ENCODE measurements around the gene BCAS1.
"Not testable (repeated sequence)": the region's sequence is repeated elsewhere in the genome, so short reads cannot be mapped to it uniquely, and the experiment has no call there.

Gene BCAS1

DNA sequence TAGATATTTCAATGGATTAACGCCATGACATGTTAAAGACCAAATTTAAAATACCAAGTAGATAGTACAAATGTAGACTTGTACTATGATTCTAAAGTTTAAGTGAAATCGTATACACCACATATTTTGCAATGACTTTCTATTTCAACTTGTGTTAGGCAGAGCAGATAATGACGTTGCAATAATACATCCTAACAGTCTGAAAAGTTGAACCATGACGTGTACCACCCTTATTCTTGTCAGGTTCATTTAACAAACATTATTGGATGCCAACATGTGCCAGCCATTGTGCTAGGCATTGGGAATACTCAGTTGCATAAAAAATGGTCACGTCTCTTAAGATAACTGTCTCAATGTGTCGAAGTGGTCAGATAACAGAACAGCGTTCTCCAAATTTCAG lies 50.0 kb downstream of the BCAS1 start:
- DNase-seq (ENCODE audit: low read depth, low spot score): no peak

DNA sequence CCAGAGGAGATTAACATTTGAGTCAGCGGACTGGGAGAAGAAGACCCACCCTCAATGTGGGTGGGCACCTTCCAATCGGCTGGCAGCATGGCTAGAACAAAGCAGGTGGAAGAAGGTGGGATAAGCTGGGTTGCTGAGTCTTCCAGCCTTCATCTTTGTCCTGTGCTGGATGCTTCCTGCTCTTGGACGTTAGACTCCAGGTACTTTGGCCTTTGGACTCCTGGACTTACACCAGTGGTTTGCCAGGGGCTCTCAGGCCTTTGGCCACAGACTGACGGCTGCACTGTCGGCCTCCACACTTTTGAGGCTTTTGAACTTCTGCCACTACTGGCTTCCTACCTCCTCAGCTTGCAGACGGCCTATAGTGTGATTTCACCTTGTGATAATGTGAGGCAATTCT lies 50.8 kb downstream of the BCAS1 start:
- no peak for DNase-seq (ENCODE audit: low read depth, low spot score)

DNA sequence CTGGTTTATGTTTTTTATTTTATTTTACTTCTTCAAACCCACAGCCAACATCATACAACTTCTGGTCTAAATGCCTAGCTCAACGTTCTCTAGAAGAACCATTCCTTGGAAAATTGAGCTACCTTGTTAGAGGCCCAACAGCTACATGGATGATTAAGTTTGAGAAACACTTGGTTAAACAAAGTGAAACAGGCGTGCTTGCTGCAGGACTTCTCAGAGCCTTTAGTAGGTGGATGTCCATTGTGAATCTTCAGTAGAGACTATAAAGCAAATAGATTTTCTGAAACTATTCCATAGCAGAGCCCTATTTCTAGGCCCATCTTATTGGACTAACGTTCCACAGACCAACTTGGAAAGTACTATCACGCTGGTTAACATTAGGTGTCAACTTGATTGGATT lies 51.3 kb downstream of the BCAS1 start:
- no peak for DNase-seq (ENCODE audit: low read depth, low spot score)

DNA sequence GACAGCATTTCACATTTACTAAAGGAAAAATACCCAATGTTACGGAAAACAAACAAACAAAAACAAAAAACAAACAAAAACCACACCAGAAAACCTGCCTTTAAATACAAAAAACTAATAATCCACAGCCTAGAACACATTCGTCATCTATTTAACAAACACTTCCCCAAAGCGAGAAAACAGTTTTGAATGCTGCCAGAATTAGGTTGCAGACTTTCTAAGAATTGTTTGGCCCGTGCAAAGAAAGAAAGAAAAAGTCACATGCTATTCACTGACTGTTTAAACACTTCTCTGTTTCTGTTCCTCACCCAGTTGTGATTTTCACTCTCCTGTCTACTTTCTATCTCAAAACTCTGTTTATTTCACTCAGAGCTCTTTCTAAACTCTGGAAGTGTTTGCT lies 52.5 kb downstream of the BCAS1 start:
- no peak for DNase-seq (ENCODE audit: low read depth, low spot score)

DNA sequence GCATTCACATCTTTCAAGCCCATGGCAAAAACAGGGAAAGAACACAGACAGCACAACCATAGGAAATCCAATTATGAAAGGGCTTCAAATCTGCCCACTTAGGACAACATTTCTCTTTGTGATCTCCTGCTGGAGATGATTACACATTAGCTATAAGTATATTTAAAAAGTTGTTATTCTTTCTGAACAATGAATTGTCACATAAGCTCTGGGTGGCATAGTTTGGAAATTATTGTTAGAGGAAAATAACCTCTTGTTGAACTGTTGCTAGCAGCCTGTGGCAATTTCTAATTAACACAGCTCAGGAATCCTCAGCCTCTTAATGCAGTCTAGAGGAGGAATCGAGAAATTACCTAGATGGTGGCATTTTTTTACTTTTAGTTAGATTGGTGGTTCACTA lies 54.9 kb downstream of the BCAS1 start:
- DNase-seq (ENCODE audit: low read depth, low spot score): no peak

DNA sequence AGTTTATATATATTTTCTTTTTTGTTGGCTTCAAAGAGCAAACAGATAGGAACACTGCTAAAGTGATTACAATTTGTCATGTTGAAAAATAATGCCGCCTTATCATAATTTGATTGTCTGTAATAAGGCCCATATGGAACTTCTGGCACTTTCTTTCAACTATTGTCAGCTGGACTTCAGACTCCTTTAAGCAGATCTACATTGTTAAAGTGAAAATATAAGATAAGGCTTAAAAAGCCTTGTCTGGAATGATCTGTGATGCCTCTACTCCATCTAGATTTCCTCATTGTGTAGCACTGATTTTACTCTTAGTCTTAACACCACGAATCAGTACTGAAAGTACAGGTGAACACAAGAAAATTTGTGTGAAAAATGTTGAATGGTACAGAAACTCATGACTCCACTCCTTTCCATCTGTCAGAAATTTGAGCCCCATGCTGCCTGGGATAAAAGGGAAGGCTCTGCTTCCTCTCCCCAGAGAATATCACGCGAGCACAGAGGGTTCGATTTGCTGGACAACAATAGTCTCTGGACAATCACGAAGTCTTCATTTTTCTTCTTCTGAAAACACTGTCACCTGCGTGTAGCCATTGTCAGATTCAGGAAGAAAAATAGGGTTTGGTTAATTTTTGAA lies 56.0 kb downstream of the BCAS1 start:
- no peak for DNase-seq (ENCODE audit: low read depth, low spot score)

DNA sequence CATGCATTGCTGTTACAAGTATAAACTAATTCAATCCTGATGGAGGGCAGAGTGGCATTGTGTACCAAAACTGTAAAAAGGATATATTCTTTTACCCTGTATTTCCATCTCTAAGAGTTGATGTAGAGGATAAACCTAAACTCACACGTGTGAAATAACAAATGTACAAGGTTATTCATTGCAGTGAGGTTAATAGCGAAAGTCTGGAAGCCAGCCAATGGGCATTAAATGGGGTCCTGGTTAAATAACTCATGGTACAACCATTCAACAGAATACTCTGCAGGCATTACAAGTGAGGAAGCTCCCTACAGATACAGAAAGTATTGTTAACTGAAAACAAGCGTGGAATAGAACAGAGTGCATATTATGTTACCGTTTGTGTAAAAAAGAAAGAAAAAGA lies 56.9 kb downstream of the BCAS1 start:
- DNase-seq (ENCODE audit: low read depth, low spot score): no peak

DNA sequence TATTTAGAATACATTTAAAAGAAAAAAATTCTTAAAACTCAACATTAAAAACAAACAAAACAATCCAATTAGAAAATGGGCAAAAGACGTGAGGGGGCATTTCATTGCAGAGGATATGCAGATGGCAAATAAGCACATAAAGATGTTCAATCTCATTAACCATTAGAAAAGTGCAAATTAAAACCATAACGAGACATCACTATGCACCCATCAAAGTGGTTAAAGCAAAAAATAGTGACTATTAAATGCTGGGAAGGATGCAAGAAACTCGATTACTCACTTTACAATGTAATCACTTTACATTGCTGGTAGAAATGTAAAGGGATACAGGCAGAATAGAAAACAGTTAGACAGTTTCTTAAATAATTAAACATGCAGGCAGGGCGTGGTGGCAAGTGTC lies 59.0 kb downstream of the BCAS1 start:
- no peak for DNase-seq (ENCODE audit: low read depth, low spot score)

DNA sequence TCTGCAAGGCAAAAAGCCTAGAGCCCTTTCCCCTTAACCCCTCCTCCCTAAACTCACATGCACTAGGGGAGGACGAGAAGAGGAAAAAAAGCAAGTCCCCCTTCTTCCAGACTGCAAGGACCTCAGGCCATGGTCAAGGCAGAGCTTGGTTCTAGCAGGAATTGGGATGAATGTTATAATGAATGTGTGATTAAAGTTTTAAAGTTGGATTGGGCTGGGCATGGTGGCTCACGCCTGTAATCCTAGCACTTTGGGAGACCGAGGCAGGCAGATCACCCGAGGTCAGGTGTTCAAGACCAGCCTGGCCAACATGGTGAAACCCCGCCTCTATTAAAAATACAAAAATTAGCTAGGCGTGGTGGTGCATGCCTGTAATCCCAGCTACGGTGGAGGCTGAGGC lies 64.2 kb downstream of the BCAS1 start:
- DNase-seq (ENCODE audit: low read depth, low spot score): not testable (repeated sequence)

DNA sequence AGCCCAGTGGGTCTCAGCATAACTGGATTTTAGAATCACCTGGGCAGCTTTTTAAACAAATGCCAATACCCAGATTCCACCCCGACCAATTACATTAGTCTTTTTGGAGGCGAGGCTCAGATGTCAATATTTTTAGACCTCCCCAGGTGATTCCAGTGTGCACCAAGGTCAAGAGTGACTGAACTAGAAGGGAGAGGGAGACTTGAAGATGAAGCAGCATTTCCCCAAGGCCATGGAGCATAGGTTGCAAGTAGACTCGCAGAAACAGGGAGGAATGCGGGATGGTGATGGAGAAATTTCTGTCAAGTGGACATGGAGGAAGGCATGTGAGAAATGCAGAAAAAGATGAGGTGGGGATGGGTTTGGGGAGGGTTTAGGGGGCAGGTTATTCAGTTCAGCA lies 64.9 kb downstream of the BCAS1 start:
- DNase-seq (ENCODE audit: low read depth, low spot score): no peak

DNA sequence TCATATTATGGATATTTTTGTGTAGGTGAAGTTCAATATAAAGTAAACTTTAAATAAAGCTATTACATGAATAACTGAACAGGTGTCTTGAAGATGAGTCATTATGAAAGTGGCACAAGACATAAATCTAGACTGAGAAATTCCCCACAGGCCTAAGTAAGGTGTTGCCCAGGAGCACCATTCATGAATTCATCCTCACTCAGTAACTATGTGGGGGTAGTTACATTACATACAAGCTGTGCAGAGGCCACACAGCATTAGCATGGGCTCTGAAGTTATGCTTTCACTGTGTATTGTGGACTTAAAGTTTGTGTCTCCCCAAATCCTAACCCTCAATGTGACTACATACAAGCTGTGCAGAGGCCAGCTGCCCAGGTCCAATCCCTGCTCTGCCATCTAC lies 65.9 kb downstream of the BCAS1 start:
- no peak for DNase-seq (ENCODE audit: low read depth, low spot score)

DNA sequence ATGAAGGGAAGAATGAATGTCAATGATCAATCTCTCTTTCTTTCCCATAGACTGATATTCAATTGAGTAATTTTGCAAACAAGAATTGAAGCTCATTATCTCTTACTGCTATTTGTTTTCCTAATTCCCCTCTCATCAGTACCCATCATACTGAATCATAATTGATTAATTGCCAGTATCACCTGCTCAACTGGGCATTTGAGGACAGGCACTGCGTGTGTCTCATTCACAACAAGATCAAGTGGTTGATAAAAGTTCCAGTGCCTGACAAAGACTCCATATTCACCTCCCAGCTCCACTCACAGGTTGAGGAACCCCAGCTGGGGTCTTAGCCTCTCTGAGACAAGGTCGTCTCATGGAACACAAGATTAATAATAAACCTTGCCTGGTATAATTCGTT lies 67.7 kb downstream of the BCAS1 start:
- DNase-seq (ENCODE audit: low read depth, low spot score): no peak

DNA sequence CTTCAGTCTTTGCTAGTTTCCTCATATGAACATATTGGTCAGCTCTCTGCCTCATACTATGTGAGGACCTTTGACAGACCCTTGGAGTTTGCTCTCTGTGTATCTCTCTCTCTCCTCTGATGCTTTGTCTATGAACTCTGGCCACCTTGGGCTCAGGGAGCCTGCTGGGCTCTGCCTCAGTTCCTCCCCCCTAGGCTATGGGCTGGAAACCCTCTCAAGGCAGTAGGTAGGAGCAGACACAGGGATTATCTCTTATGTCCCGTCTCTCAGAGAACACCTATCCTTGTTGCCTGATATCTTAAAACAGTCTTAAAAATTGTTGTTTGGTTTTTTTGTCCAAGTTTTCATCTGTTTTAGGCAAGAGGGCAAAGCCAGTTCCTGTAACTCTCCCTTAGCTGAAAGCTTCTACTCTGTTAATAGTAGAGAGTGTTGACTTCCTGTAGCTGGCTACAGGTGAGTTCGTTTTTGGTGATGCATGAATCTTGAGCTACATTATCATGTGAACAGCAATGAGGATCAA lies 68.3 kb downstream of the BCAS1 start:
- DNase-seq (ENCODE audit: low read depth, low spot score): no peak

DNA sequence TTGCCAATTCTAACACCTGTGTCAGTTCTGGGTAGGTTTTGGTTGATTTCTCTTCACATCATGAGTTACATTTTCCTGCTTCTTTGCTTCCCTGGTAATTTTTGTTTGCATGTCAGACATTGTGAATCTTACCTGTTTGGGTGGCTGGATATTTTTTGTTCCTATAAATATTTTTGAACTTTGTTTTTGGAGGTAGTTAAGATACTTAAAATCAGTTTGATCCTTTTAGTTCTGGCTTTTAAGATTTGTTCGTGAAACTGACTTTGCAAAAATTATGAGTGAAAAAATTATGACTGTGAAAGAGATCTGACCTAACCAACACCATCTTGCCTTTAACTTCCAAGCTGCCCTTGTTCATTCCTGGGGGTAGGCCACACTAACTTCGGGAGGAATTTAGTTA lies 69.5 kb downstream of the BCAS1 start:
- no peak for DNase-seq (ENCODE audit: low read depth, low spot score)

DNA sequence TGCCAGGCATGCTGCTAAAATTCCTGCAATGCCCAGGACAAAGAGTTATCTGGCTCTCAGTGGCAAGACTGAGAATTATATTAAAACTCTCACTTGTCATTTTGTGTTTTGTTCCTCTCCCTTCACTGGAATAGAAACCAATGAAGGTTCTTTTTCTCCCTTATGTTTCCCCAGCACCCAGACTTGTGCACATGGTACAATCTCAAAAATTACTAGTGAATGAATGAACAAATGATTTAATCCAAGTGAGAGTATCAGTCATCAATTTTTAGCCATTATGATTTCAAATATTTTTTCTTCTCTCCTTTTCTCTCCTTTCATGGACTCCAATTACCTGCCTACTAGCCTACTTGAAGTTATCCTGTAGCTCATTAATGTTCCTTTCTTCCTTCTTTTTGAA lies 70.1 kb downstream of the BCAS1 start:
- DNase-seq (ENCODE audit: low read depth, low spot score): no peak

DNA sequence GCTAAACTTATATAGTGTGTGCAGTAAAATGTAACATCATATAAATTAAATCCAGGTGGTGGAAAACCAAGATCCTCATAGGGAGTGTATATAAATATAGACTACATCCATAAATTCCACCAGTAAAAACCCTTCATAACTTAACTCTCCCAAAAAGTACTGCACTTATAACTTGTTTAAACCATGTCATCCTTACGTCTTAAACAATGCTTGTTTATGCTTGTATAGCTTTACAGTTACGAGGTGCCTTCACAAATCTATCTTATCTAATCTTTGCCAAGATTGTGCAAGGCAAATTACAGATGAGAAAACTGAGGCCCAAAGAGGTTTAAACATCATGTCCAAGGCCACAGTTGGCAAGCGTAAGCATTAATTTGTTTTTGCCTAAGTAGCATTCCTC lies 71.3 kb downstream of the BCAS1 start:
- no peak for DNase-seq (ENCODE audit: low read depth, low spot score)

DNA sequence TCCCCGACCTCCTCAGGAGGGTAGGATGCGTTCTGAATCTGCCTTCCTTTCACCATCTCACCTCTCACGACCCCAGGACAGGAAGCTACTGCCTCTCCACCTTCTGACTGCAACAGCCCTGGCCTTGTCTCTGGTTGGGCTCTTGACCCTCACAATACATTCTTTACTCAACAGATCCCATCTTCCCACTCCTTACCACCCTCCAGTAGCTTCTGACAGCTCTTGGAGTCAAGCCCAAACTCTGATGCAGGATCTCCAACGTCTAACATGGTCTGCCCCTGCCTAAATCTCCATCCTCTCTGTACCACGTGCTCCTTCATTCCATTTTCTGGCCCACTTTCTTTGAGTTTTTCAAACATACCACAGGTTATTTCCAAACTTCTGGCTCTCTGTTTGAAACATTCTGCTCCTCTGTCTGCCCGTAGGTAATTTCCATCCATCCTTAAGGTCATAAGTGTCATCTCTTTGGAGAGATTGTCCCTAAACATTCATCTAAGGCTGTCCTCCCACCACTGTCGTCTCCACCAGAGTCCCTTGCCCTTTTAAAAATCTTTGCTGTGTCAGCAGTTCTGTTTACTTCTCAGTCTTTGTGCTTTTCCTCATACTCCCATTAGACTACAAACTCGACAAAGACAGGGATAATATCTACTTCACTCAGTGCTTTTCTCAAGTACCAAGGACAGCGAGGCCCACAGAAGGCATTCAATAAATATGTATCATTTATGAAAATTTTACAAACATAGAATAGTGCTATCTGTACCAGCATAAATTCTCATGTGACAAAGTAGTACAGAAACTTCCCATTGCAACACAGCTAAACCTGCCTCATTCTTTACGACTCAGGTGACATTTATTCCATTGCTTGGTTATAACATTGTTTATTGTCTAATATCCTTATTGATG lies 73.6 kb downstream of the BCAS1 start:
- DNase-seq (ENCODE audit: low read depth, low spot score): no peak

DNA sequence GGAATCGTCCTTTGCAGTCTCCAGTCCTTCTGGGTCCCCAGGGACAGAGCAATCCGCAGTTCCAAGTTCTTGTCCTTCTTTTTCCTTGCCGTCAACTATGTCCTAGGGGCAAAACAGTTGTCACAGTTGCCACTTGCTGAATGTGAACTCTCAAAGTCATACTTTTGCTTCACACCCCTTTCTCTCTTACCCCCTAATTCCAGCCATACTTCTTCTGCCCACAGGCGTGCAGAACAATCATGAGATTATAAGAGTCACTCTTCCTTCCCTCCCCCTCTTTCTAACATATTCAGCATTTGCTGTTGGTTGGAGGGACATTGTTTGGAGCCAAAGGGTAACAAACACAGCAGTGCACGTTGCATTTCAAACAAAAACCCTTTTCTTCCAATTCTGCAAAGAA lies 74.4 kb downstream of the BCAS1 start:
- DNase-seq (ENCODE audit: low read depth, low spot score): peak; percentile 10

DNA sequence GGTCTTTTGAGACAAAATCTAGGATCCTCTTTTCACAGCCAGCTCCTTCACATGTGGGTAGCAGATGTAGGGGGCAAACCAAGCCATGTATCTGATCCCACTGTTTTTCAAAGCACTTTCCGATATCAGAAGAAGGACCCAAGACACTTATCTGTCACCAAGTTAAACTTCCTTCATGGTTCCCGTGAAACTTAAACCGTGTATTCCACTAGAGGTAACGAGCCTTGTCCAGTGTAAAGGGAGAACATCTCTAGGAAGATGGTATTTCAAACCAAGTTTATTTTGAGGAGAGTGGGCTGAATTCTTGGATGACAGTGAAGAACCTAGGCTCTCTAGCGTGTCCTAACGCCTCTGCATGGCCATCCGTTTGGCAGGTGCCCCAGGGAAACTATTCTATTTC lies 76.3 kb downstream of the BCAS1 start:
- no peak for DNase-seq (ENCODE audit: low read depth, low spot score)

DNA sequence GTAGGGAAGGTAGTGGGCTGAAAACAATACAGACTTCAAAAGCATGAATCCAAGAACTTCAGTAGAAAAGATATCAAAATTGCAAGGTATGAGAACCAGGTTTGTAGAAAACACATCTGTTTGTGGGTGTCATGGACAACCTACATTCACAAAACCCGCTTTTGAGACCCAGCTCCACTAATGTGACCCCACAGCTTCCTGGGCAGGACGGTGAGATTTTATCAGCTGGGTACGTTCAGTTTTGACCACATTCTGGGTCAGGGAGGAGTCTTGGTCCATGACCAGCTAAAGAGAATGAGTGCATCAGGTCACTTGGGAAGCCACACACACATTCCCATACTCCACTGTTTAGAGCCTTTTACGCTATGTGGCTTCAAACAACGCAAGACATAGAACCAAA lies 77.1 kb downstream of the BCAS1 start:
- DNase-seq (ENCODE audit: low read depth, low spot score): no peak

DNA sequence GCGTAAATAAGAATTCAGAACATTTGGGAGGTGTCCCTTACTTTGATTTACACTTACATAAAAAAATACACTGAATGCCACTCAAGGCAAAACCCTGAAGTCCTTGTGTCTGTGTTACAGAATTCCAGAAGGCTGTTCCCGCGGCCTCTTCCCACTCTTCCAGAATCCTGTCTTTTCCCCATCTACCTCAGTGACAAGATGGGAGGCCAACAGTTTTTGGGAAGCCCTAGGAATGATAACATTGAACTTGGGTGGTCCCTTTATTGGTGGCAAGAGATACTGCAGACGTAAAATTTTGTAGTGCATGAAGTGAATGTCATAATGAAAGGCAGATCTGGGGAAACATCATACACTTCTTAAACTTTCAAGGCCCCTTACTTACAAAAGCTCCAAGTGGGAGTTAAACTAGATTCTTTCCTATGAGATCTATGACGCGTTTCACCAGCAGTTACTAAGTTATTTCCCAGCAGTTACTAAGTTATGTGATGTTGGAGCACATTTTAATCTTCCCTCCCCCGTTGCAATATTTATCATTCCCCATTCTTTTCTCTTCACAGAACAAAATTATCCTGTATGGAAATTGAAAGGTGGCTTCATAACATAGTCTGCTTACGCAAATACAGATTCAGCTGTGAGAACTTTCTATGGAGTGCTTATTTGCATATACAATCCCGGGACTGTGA lies 79.5 kb downstream of the BCAS1 start:
- DNase-seq (ENCODE audit: low read depth, low spot score): no peak

DNA sequence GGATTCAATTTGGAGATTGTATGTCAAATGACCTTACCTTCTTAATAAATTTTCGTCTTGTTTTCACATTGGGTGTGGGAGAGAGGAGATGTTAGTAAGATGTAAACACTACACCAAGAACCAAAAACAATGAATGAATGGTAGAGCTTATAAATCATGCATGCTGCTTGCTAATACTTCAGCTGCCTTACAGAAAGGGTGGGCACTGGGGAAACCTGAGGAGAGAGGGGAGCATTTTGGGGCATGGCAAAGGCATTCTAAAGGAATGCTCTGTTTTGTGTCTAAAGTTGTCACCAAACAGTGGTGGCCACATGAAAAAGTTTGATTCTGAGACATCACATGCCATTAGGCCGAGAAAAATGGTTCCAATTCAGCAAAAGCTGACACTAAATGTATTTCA lies 80.4 kb downstream of the BCAS1 start:
- no peak for DNase-seq (ENCODE audit: low read depth, low spot score)

DNA sequence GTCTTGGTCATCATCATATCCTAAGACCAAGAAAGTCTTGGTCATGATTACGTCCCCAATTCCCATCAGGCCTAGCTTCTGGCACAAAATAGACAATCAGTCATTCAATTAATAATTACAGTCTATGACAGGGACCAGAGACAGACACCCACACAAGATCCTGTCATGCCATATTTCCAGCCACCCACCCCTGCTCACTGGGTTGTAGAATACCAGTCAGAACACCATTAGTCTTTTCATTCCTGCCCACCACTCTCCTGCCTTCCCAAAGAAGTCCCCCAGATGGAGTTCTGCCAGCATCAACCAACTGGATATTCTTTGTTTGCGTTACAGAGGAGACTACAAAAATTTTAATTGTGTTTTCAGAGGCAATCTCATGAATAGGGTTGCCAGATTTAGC lies 81.0 kb downstream of the BCAS1 start:
- DNase-seq (ENCODE audit: low read depth, low spot score): no peak
